H9 (cell line): ENCODE measurements around the gene GRAP2. TPM values are rescaled to one million over a fixed set of nuclear protein-coding genes. Genes with fewer than 3 reads are reported as not detected.

Experiments
- DNase-seq: peaks from one replicate; pipeline ENCODE4 v3.0.0-alpha.2; 2017
- H2AFZ ChIP-seq: one replicate; pipeline ENCODE4 v1.6.1; 2013; ENCODE audit warnings: mild to moderate bottlenecking, low read length, control low read depth, moderate library complexity
- H2AK5ac ChIP-seq: 2 replicates; pipeline ENCODE4 v1.6.1; 2013; ENCODE audit warnings: low read length, control low read depth, mixed read lengths; ENCODE audit not compliant: insufficient read length
- H2BK120ac ChIP-seq: one replicate; pipeline ENCODE4 v1.6.1; 2013; ENCODE audit warnings: low read depth, mild to moderate bottlenecking, low read length, control low read depth, inconsistent platforms; ENCODE audit not compliant: poor library complexity, severe bottlenecking
- H2BK12ac ChIP-seq: 2 replicates; pipeline ENCODE4 v1.6.1; 2013; ENCODE audit warnings: low read length, control low read depth, mixed read lengths, low read depth; ENCODE audit not compliant: insufficient read length
- H2BK15ac ChIP-seq: 2 replicates; pipeline ENCODE4 v1.6.1; 2013; ENCODE audit warnings: low read depth, low read length, control low read depth
- H2BK20ac ChIP-seq: one replicate; pipeline ENCODE4 v1.6.1; 2013; ENCODE audit warnings: low read depth, mild to moderate bottlenecking, low read length, control low read depth, inconsistent platforms; ENCODE audit not compliant: poor library complexity, severe bottlenecking
- H2BK5ac ChIP-seq: 2 replicates; pipeline ENCODE4 v1.6.1; 2013; ENCODE audit warnings: low read length, control low read depth, mixed read lengths; ENCODE audit not compliant: insufficient read length
- H3K14ac ChIP-seq: 2 replicates; pipeline ENCODE4 v1.6.1; 2013; ENCODE audit warnings: low read length, control low read depth; ENCODE audit not compliant: insufficient read depth
- H3K18ac ChIP-seq: 2 replicates; pipeline ENCODE4 v1.6.1; 2013; ENCODE audit warnings: low read depth, mild to moderate bottlenecking, mixed read lengths, low read length, control low read depth; ENCODE audit not compliant: insufficient read length
- H3K23ac ChIP-seq: 2 replicates; pipeline ENCODE4 v1.6.1; 2013; ENCODE audit warnings: low read length, control low read depth, mixed read lengths, low read depth; ENCODE audit not compliant: insufficient read length
- H3K23me2 ChIP-seq: 2 replicates; pipeline ENCODE4 v1.6.1; 2013; ENCODE audit warnings: low read depth, mild to moderate bottlenecking, mixed read lengths, low read length, control low read depth; ENCODE audit not compliant: insufficient read length, poor library complexity, severe bottlenecking
- H3K27ac ChIP-seq: 2 replicates; pipeline ENCODE4 v1.5.1; 2013; ENCODE audit warnings: low read length, control low read depth, mixed read lengths, low read depth; ENCODE audit not compliant: insufficient read length
- H3K27me3 ChIP-seq: 2 replicates; pipeline ENCODE4 v1.6.1; 2013; ENCODE audit warnings: low read length, control low read depth, inconsistent platforms; ENCODE audit not compliant: insufficient read depth
- H3K4ac ChIP-seq: 2 replicates; pipeline ENCODE4 v1.6.1; 2013; ENCODE audit warnings: low read depth, mild to moderate bottlenecking, control low read depth, inconsistent platforms, low read length, moderate library complexity
- H3K4me1 ChIP-seq: 2 replicates; pipeline ENCODE4 v1.6.1; 2013; ENCODE audit warnings: low read length, control low read depth, inconsistent platforms; ENCODE audit not compliant: insufficient read depth
- H3K4me2 ChIP-seq: 2 replicates; pipeline ENCODE4 v1.6.1; 2013; ENCODE audit warnings: low read length, control low read depth, mixed read lengths; ENCODE audit not compliant: insufficient read length, insufficient read depth
- H3K56ac ChIP-seq: 2 replicates; pipeline ENCODE4 v1.6.1; 2013; ENCODE audit warnings: low read depth, mild to moderate bottlenecking, mixed read lengths, low read length, control low read depth; ENCODE audit not compliant: insufficient read length
- H3K79me1 ChIP-seq: 2 replicates; pipeline ENCODE4 v1.6.1; 2013; ENCODE audit warnings: low read depth, mild to moderate bottlenecking, moderate library complexity, low read length, control low read depth, inconsistent platforms; ENCODE audit not compliant: insufficient read depth, poor library complexity, severe bottlenecking
- H3K79me2 ChIP-seq: 2 replicates; pipeline ENCODE4 v1.6.1; 2013; ENCODE audit warnings: low read length, control low read depth, inconsistent platforms; ENCODE audit not compliant: insufficient read depth
- H3K9ac ChIP-seq: 2 replicates; pipeline ENCODE4 v1.6.1; 2013; ENCODE audit warnings: low read length, control low read depth, mixed read lengths; ENCODE audit not compliant: insufficient read length; ENCODE audit errors: extremely low read depth
- H3K9me3 ChIP-seq: one replicate; pipeline ENCODE4 v1.6.1; 2013; ENCODE audit warnings: low read depth, low read length, inconsistent platforms; ENCODE audit not compliant: control insufficient read depth
- H3T11ph ChIP-seq: one replicate; pipeline ENCODE4 v1.6.1; 2013; ENCODE audit warnings: mild to moderate bottlenecking, low read length, control low read depth, inconsistent platforms
- H4K20me1 ChIP-seq: one replicate; pipeline ENCODE4 v1.6.1; 2013; ENCODE audit not compliant: control insufficient read depth, insufficient read length, insufficient read depth
- H4K5ac ChIP-seq: 2 replicates; pipeline ENCODE4 v1.6.1; 2013; ENCODE audit warnings: low read depth, mild to moderate bottlenecking, mixed read lengths, low read length, control low read depth; ENCODE audit not compliant: insufficient read length
- H4K8ac ChIP-seq: replicated peaks from 2 replicates; pipeline ENCODE4 v1.6.1; 2013; ENCODE audit warnings: low read length, control low read depth, mixed read lengths, low read depth; ENCODE audit not compliant: insufficient read length
- H4K91ac ChIP-seq: 2 replicates; pipeline ENCODE4 v1.6.1; 2013; ENCODE audit warnings: low read depth, mild to moderate bottlenecking, moderate library complexity, mixed read lengths, low read length, control low read depth; ENCODE audit not compliant: insufficient read length
- H3K27ac Mint-ChIP-seq, 3 experiments: 2 replicates in 2 of 3; 3 replicates in 1 of 3; pipeline ENCODE4 v1.8.0; 2020 to 2021; ENCODE audit warnings: mixed read lengths in 3 of 3, mild to moderate bottlenecking in 1 of 3, moderate library complexity in 1 of 3
- H3K27me3 Mint-ChIP-seq: 2 replicates; pipeline ENCODE4 v1.8.0; 2021; ENCODE audit warnings: low read depth, mild to moderate bottlenecking, moderate library complexity, mixed read lengths
- H3K36me3 Mint-ChIP-seq, 3 experiments: 2 replicates in 2 of 3; 3 replicates in 1 of 3; pipeline ENCODE4 v1.8.0; 2020 to 2021; ENCODE audit warnings: low read depth in 3 of 3, mixed read lengths in 3 of 3; ENCODE audit not compliant: insufficient read depth in 1 of 3
- H3K4me1 Mint-ChIP-seq, 2 experiments: 2 replicates each; pipeline ENCODE4 v1.8.0; 2020; ENCODE audit warnings: mixed read lengths in 2 of 2
- H3K4me3 Mint-ChIP-seq, 2 experiments: 2 replicates in 1 of 2; 3 replicates in 1 of 2; pipeline ENCODE4 v1.8.0; 2020 to 2021; ENCODE audit warnings: mild to moderate bottlenecking in 2 of 2, mixed read lengths in 2 of 2, moderate library complexity in 1 of 2
- H3K9me3 Mint-ChIP-seq, 2 experiments: 2 replicates in 1 of 2; 3 replicates in 1 of 2; pipeline ENCODE4 v1.8.0; 2020; ENCODE audit warnings: mild to moderate bottlenecking in 2 of 2, mixed read lengths in 2 of 2, moderate library complexity in 1 of 2
- total RNA-seq: library from RNA; stranded (reverse); gene quantifications from 2 replicates; pipeline ENCODE4 v1.2.1, GENCODE V29; 2021
- TF ChIP-seq, protein P1 (sequence below): fragments of 200-600 bp; sonication (generic); conservative IDR thresholded peaks from 3 replicates; pipeline ENCODE4 v1.8.0; 2021; ENCODE audit warnings: antibody characterized with exemption, mild to moderate bottlenecking

Gene GRAP2
- total RNA-seq, 1 experiment from 2014 or later, result not detected

DNA sequence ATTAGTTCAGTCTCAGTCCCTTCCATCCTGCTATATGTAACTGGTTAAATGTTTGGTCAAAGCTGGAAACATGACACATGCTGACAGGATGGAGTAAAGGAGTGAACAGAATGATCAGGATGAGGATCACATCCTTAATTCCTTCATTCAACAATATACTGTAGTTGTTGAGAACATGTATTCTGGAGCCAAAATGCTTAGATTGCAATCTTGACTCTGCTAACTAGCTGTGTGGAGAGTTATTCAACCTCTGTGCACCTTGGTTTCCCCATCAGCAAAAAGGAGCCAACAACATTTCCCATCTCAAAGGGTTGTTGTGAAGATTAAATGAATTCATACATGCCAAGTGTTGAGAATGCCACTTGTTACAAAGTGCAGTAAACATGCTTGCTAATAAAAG is 20.2 kb upstream of the GRAP2 start:
- H2BK20ac ChIP-seq, result no peak overlapping the region
- no peak overlapping the region for H2AFZ ChIP-seq
- H3K14ac ChIP-seq, result no peak overlapping the region
- no peaks in the 10 kb centered on the region for H3K79me2 ChIP-seq
- Mint-ChIP-seq H3K27me3 (peaks cover 11% of the 10 kb centered on the region), H3K36me3 (no peaks in the 10 kb centered on the region), H3K4me1 (no peaks in the 10 kb centered on the region), H3K9me3 (no peaks in the 10 kb centered on the region), H3K4me3 (no peak overlapping the region), H3K27ac (no peak overlapping the region)
- H2BK12ac ChIP-seq, result no peak overlapping the region
- H3K18ac ChIP-seq, result no peak overlapping the region
- no peak overlapping the region for H3K4ac ChIP-seq
- no peaks in the 10 kb centered on the region for H3K27me3 ChIP-seq
- H3K56ac ChIP-seq, result no peak overlapping the region
- no peak for DNase-seq
- no peak overlapping the region for H4K8ac ChIP-seq
- H3K4me2 ChIP-seq, result no peak overlapping the region
- H2BK120ac ChIP-seq, result no peak overlapping the region
- no peaks in the 10 kb centered on the region for H4K20me1 ChIP-seq
- no peak overlapping the region for H3K27ac ChIP-seq
- H3K79me1 ChIP-seq, result no peaks in the 10 kb centered on the region
- H2BK15ac ChIP-seq, result no peak overlapping the region
- H4K91ac ChIP-seq, result no peak overlapping the region
- H3K23ac ChIP-seq, result no peak overlapping the region
- H4K5ac ChIP-seq, result no peak overlapping the region
- no peaks in the 10 kb centered on the region for H3K4me1 ChIP-seq
- TF ChIP-seq, protein P1, sequence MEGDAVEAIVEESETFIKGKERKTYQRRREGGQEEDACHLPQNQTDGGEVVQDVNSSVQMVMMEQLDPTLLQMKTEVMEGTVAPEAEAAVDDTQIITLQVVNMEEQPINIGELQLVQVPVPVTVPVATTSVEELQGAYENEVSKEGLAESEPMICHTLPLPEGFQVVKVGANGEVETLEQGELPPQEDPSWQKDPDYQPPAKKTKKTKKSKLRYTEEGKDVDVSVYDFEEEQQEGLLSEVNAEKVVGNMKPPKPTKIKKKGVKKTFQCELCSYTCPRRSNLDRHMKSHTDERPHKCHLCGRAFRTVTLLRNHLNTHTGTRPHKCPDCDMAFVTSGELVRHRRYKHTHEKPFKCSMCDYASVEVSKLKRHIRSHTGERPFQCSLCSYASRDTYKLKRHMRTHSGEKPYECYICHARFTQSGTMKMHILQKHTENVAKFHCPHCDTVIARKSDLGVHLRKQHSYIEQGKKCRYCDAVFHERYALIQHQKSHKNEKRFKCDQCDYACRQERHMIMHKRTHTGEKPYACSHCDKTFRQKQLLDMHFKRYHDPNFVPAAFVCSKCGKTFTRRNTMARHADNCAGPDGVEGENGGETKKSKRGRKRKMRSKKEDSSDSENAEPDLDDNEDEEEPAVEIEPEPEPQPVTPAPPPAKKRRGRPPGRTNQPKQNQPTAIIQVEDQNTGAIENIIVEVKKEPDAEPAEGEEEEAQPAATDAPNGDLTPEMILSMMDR, result no peak
- H3K9me3 ChIP-seq, result no peaks in the 10 kb centered on the region
- no peak overlapping the region for H3K9ac ChIP-seq
- H3K23me2 ChIP-seq, result no peaks in the 10 kb centered on the region
- no peak overlapping the region for H2BK5ac ChIP-seq
- no peak overlapping the region for H3T11ph ChIP-seq
- no peak overlapping the region for H2AK5ac ChIP-seq
